NCI-H1694 treated with DMSO at 0.1 percent for 48 hours (cell line): ENCODE results near the gene TMEM44.
"Not testable (repeated sequence)": the region's sequence is repeated elsewhere in the genome, so short reads cannot be mapped to it uniquely, and the experiment has no call there.

Experiments used
- DNase-seq: peaks from one replicate; lab custom pipeline; 2025; lab: John Stamatoyannopoulos, UW

The TMEM44 gene

GRCh38 chr3:194640829-194641228, 7.6 kb upstream of the TMEM44 start:
- DNase-seq = no peak

- DNase-seq = no peak
Observed at GRCh38 chr3:194638991-194639605, 5.9 kb upstream of the TMEM44 start.

- no peak for DNase-seq
Observed at GRCh38 chr3:194637541-194638400, 4.6 kb upstream of the TMEM44 start.

GRCh38 chr3:194637066-194637465, 3.8 kb upstream of the TMEM44 start:
- DNase-seq = no peak

GRCh38 chr3:194632809-194633348, 340 bp downstream of the TMEM44 start:
- no peak for DNase-seq

- DNase-seq = no peak
Observed at GRCh38 chr3:194632226-194632808, 902 bp downstream of the TMEM44 start.

GRCh38 chr3:194631696-194632095, 1.5 kb downstream of the TMEM44 start:
- no peak for DNase-seq

GRCh38 chr3:194630681-194631080, 2.5 kb downstream of the TMEM44 start:
- DNase-seq = not testable (repeated sequence)

- DNase-seq = no peak
Observed at GRCh38 chr3:194624956-194625355, 8.3 kb downstream of the TMEM44 start.

GRCh38 chr3:194623449-194624290, 9.5 kb downstream of the TMEM44 start:
- no peak for DNase-seq

- no peak for DNase-seq
Observed at GRCh38 chr3:194622621-194623340, 10.4 kb downstream of the TMEM44 start.

GRCh38 chr3:194621947-194622346, 11.3 kb downstream of the TMEM44 start:
- DNase-seq = no peak

GRCh38 chr3:194620196-194620595, 13.0 kb downstream of the TMEM44 start:
- no peak for DNase-seq

GRCh38 chr3:194619741-194620140, 13.5 kb downstream of the TMEM44 start:
- no peak for DNase-seq

- DNase-seq = no peak
Observed at GRCh38 chr3:194618858-194619608, 14.2 kb downstream of the TMEM44 start.

GRCh38 chr3:194617827-194618226, 15.4 kb downstream of the TMEM44 start:
- DNase-seq = no peak

- DNase-seq = no peak
Observed at GRCh38 chr3:194617143-194617671, 16.0 kb downstream of the TMEM44 start.

- no peak for DNase-seq
Observed at GRCh38 chr3:194615226-194615625, 18.0 kb downstream of the TMEM44 start.

GRCh38 chr3:194612221-194612620, 21.0 kb downstream of the TMEM44 start:
- DNase-seq = no peak

GRCh38 chr3:194610689-194611088, 22.5 kb downstream of the TMEM44 start:
- no peak for DNase-seq
